ENCODE results near the gene INO80C.

INO80C gene

GRCh38 chr18:35485852-35486251, 11.9 kb downstream of the INO80C start:
- DNase-seq = no peak

GRCh38 chr18:35484034-35484433, 13.7 kb downstream of the INO80C start:
- DNase-seq = no peak

DNA sequence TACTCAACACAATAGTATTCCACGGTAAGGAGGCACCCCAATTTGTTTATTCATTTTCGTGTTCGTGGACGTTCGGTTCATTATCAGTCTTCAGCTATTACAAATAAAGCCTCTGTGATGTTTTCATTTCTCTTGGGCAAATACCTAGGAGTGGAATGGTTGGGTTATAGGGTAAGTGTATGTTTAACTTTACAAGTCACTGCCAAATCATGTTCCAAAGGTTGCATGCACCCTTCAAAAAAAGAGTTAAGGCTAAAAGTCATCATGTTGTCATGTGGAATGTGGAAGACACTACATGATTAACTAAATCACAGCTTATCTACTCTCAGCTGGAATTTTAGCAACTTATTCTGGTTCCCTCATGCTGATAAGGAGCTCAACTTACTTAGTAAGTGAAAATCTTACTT, 15.8 kb downstream of the INO80C start:
- no peak for DNase-seq

DNA sequence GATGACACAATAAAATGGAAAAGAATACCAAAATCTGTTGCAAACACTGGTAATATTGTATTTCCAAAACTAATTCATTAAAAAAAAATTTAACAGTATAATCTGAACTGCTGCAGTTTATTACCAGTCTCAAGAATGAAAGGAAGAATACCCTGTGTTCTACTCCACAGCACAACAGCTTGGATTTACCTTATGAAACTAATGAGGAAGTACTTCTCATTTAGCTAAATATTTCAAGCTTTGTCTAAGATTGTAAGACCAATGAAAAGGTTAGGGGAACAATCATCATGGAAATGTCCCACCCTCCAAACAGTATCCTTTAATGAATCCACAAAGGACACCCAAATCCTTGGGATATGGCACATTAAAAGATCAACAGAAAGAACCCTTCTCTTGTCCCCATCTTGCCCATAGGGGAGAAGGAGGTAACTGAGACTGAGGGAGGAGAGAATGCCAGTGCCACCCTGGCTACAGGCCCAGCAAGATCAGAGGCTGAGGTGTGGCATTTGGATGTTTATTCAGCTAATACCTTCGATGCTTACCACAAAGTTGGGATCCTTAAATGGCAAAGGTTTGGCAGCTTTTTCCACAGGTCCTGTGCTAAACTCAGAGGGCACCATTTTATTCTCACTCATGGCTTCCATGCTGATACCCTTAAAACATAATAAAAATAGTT, 17.7 kb downstream of the INO80C start:
- no peak for DNase-seq

- DNase-seq = peak in 2 of 4 experiments; percentile 2 to 16
These were observed 19.0 kb downstream of the INO80C start for GRCh38 chr18:35478520-35479435.

DNA sequence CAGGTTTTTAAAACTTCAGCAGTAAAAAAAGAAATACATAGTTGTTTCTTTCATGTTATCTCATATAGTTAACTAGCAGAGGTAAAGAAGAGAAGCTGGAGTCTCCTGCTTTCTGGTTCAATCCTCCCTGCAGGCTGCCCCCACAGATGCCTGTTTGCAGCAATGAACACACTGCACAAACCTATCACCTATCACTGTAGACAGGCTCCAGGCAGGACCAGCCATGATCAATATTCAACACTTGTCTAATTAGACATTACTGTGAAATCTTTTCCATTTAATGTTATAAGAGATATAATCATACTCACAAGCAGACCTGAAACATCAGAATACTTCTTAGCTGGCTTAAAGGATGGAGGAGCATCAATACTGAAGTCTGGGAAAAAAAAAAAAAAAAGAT, 19.8 kb downstream of the INO80C start:
- no peak for DNase-seq

GRCh38 chr18:35477497-35477896, 20.3 kb downstream of the INO80C start:
- DNase-seq = no peak

GRCh38 chr18:35474884-35475283, 22.9 kb downstream of the INO80C start:
- DNase-seq = no peak

DNA sequence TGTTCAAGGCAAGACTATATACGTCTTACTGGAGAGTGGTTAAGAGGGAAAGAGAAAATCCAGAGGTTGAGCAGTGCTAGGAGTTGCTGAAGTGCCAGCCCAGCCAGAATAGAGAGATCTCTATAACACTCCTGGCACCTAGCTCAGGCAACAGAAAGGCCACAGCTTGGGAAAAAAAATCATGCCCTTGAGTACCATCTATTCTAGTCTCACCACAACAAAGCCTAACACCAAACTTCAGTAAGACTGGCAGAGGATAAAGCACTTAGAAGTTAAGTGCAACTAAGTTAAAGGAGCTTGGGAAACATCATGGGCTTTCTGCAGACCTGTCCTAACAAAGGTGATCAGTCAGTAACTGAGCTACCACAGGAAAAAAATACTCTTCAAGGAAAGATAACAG, 24.2 kb downstream of the INO80C start:
- no peak for DNase-seq

- DNase-seq = no peak
These were observed 27.3 kb downstream of the INO80C start for GRCh38 chr18:35470435-35470834.

GRCh38 chr18:35469725-35470124, 28.0 kb downstream of the INO80C start:
- no peak for DNase-seq

GRCh38 chr18:35468711-35469110, 29.0 kb downstream of the INO80C start:
- no peak for DNase-seq

DNA sequence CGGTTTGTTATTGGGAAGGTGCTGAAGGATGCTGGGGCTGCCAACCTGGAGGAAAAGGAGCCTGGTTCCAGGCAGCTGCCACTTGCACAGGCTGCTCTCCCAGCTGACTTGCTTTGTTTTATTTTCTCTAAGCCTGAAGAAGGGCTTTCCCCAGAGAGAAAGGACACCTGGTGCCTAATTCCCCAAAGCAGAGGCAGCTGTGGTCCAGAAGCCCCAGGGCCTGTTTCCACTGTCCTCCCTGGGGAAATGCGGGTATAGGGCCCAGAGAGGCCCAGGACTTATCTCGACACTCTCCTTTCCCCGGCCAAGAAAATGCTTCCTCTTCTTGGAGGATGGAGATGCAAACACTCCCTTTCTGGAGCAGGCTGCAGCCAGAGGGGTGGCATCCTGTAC, 30.1 kb downstream of the INO80C start:
- no peak for DNase-seq

DNA sequence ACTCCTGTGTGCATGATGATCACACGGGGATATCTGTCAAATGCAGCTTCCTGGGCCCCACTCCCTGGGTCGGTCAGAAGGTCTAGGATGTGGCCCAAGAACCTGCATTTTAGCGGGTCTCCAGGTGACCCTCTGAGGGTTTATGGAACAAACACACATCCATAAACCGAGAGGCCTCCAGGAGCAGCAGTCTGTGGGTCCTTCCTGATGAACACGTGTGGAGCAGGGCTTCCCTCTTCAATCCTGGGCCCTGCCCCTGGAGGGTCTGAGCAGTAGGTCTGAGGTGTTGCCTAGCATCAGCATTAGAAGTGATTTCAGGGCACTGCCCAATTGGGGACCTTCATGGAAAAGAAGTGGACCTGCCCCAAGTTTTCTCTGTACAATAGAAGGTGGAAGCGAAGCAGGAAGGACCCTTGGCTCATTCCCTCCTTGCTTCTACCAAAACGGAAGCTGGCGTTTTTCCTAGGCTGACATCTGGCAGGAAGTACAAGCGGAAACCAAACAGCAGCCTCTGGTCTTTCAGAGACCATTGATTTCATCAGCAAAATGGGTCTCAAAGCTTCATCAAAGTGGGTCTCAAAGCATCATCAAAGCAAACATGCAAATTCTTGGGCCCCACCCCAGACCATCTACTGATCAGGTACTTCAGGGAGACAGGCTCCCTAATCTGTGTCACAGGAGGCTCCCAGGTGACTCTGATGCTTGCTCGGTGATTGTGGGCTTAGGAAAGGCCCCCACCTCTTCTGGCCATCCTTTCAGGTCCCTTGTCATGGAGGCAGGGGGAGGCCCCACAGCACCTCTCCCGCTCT, 30.7 kb downstream of the INO80C start:
- DNase-seq = no peak

GRCh38 chr18:35466334-35466733, 31.4 kb downstream of the INO80C start:
- no peak for DNase-seq

DNA sequence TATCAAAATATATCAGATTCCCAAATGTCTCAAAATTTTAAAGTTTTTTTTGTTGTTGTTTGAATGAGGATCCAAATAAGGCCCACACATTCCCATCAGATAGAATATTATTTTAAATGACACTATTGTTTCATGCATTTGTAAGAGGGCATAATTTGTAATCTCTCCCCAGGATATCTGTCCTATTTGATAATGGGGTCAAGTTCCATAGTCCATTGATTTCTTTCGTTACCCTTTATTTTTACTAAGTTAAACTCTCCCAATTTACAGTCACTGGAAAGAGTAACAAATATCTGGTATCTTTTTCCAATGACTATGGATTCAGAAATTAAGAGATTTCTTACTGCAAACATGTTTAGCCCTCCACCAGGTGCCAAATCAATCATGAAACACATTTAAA, 32.4 kb downstream of the INO80C start:
- DNase-seq = no peak

DNA sequence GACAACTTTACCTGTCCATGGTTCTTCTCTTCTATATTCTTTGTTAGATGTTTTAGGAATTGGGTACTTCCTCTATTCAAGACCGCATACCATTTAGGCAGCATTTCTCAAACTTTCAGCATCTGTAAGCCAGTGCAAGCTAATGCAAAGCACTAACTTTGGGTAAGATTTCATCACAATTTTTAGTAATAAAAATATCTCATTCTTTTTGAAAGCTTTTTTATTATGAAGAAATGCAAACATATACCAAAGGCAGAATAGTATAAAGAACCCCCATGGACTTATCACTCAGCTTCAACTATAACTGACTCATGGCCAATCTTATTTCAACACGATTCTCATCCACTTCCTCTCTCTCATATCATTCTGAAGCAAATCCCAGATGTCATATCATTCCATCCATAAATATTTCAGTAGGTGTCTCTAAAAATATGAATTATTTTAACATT, 32.9 kb downstream of the INO80C start:
- no peak for DNase-seq

DNA sequence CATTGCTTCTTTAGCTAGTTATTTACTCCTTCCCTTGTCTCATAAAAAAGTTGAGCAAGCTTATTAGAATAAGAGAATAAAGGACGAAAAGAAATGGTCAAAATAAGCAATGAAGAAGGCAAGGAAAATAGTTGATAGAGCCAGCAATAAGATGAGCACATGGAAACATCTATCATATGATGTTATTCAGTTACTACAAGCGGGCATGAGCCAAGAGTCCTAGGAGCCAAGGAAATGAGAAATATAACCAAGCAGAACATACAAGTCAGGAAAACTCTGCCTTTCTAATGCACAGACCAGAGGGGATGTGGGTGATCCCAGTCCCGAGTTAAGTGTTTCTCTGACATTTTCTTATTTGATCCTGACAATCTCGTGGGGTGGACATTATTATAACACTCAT, 33.9 kb downstream of the INO80C start:
- DNase-seq = no peak

GRCh38 chr18:35463050-35463449, 34.7 kb downstream of the INO80C start:
- DNase-seq = no peak

DNA sequence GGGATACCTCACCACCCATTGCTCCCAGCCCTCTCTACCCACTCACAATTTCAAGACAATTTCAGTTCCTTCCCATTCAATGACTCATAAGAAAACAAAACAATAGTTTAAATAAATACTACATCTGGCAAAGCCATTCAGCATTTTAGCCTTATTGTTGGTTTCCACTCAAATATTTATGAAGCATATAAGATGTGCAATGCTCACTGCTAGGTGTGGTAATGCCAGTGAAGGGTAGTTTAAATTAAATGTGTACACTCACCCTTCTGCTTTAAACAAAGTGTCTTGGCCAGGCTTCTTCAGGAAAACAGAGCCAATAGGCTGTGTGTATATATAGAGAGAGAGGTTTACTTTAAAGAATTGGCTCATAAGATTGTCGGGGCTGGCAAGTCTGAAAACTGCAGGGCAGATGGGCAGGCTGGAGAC, 37.0 kb downstream of the INO80C start:
- DNase-seq = no peak

GRCh38 chr18:35459997-35460396, 37.8 kb downstream of the INO80C start:
- no peak for DNase-seq

GRCh38 chr18:35458677-35459441, 38.9 kb downstream of the INO80C start:
- no peak for DNase-seq

DNA sequence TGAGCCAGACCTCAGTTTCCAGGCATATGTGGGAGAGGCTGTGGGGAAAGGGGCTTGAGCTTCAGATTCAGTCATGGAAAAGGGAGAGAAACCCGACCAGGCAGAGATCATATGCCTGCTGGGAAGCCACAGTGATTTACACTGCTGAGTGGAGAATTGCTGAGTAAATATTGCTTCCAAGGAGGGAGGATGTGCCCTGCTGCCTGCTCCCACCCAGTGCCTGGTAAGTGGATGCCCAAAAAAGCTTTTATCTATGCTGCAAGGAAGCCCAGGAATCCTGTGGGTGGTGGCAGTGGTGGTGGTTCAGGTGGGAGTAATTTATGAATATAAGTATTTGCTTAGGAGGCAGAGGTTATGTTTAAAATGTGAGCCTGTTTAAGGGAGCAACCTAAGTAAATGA, 39.5 kb downstream of the INO80C start:
- DNase-seq = no peak
